ENCODE data around the gene SPR.
"Not testable (repeated sequence)": the region's sequence is repeated elsewhere in the genome, so short reads cannot be mapped to it uniquely, and the experiment has no call there.

SPR gene

GRCh38 chr2:72888438-72889202, 1.4 kb downstream of the SPR start:
- no peak for DNase-seq (ENCODE audit: low read depth)

GRCh38 chr2:72889991-72890390, 2.8 kb downstream of the SPR start:
- no peak for DNase-seq (ENCODE audit: low read depth)

- DNase-seq (ENCODE audit: low read depth) = no peak
Measured at GRCh38 chr2:72891091-72891818, 4.0 kb downstream of the SPR start.

GRCh38 chr2:72892506-72893173, 5.4 kb downstream of the SPR start:
- DNase-seq (ENCODE audit: low read depth) = no peak

- no peak for DNase-seq (ENCODE audit: low read depth)
Measured at GRCh38 chr2:72893594-72894319, 6.5 kb downstream of the SPR start.

- DNase-seq (ENCODE audit: low read depth) = no peak
Measured at GRCh38 chr2:72894514-72894913, 7.3 kb downstream of the SPR start.

GRCh38 chr2:72895154-72895553, 7.9 kb downstream of the SPR start:
- DNase-seq (ENCODE audit: low read depth) = no peak

- peak; percentile 17 for DNase-seq (ENCODE audit: low read depth)
Measured at GRCh38 chr2:72895759-72896281, 8.6 kb downstream of the SPR start.

GRCh38 chr2:72896446-72896845, 9.2 kb downstream of the SPR start:
- DNase-seq (ENCODE audit: low read depth) = no peak

GRCh38 chr2:72897785-72898584, 10.8 kb downstream of the SPR start:
- DNase-seq (ENCODE audit: low read depth) = no peak

GRCh38 chr2:72898585-72898906, 11.3 kb downstream of the SPR start:
- no peak for DNase-seq (ENCODE audit: low read depth)

- DNase-seq (ENCODE audit: low read depth) = no peak
Measured at GRCh38 chr2:72900191-72900825, 13.1 kb downstream of the SPR start.

- no peak for DNase-seq (ENCODE audit: low read depth)
Measured at GRCh38 chr2:72901426-72901825, 14.2 kb downstream of the SPR start.

- DNase-seq (ENCODE audit: low read depth) = not testable (repeated sequence)
Measured at GRCh38 chr2:72907369-72907768, 20.2 kb downstream of the SPR start.

- DNase-seq (ENCODE audit: low read depth) = no peak
Measured at GRCh38 chr2:72908741-72909140, 21.5 kb downstream of the SPR start.

GRCh38 chr2:72911256-72911655, 24.0 kb downstream of the SPR start:
- DNase-seq (ENCODE audit: low read depth) = no peak

GRCh38 chr2:72913486-72914205, 26.4 kb downstream of the SPR start:
- DNase-seq (ENCODE audit: low read depth) = no peak

- no peak for DNase-seq (ENCODE audit: low read depth)
Measured at GRCh38 chr2:72914206-72914559, 27.0 kb downstream of the SPR start.

- no peak for DNase-seq (ENCODE audit: low read depth)
Measured at GRCh38 chr2:72914589-72915319, 27.5 kb downstream of the SPR start.
